Fibroblast of lung (primary cell): ENCODE results near the gene USP8. TPM values are rescaled to one million over a fixed set of nuclear protein-coding genes. Genes with fewer than 3 reads are reported as not detected.

Source experiments
- DNase-seq, 2 donors: peaks; one replicate each; pipeline versions ENCODE4 v3.0.0 to v3.0.0-alpha.2; 2010; ENCODE audit warnings: low read depth in 2 of 2
- H2AFZ ChIP-seq: 2 replicates; pipeline ENCODE4 v1.5.1; 2012; ENCODE audit warnings: low read length, control low read depth, inconsistent platforms
- H3K27ac ChIP-seq: 2 replicates; pipeline ENCODE4 v1.5.1; 2011; ENCODE audit warnings: low read length, control low read depth; ENCODE audit not compliant: insufficient read depth
- H3K27me3 ChIP-seq: 2 replicates; pipeline ENCODE4 v1.5.1; 2011; ENCODE audit warnings: mild to moderate bottlenecking, low read length; ENCODE audit not compliant: control insufficient read depth, insufficient read depth
- H3K36me3 ChIP-seq: 2 replicates; pipeline ENCODE4 v1.5.1; 2011; ENCODE audit warnings: low read length; ENCODE audit not compliant: control insufficient read depth, insufficient read depth
- H3K4me1 ChIP-seq: 2 replicates; pipeline ENCODE4 v1.5.1; 2011; ENCODE audit warnings: low read length; ENCODE audit not compliant: control insufficient read depth, insufficient read depth; ENCODE audit errors: extremely low read depth
- H3K4me2 ChIP-seq: 2 replicates; pipeline ENCODE4 v1.5.1; 2011; ENCODE audit warnings: low read length, control low read depth; ENCODE audit not compliant: insufficient read depth; ENCODE audit errors: extremely low read depth
- H3K4me3 ChIP-seq, 4 experiments: fragments of 200-600 bp in 1 of 4; sonication (generic) in 1 of 4; replicated peaks in 1 of 4; 2 replicates each; pipeline ENCODE4 v1.5.1; 2011 to 2016; ENCODE audit warnings: low read length in 4 of 4, low read depth in 3 of 4, mild to moderate bottlenecking in 3 of 4, control low read depth in 2 of 4, inconsistent platforms in 1 of 4, mixed read lengths in 1 of 4; ENCODE audit not compliant: insufficient read depth in 1 of 4; ENCODE audit errors: control extremely low read depth in 1 of 4
- H3K79me2 ChIP-seq: 2 replicates; pipeline ENCODE4 v1.5.1; 2012; ENCODE audit warnings: mild to moderate bottlenecking, low read length, inconsistent platforms; ENCODE audit not compliant: control insufficient read depth, insufficient read depth
- H3K9ac ChIP-seq: 2 replicates; pipeline ENCODE4 v1.5.1; 2011; ENCODE audit warnings: mild to moderate bottlenecking, low read length, control low read depth; ENCODE audit not compliant: insufficient read depth
- H3K9me3 ChIP-seq: 2 replicates; pipeline ENCODE4 v1.5.1; 2012; ENCODE audit warnings: low read depth, low read length; ENCODE audit not compliant: control insufficient read depth, insufficient read depth
- H4K20me1 ChIP-seq: 2 replicates; pipeline ENCODE4 v1.5.1; 2011; ENCODE audit warnings: low read length; ENCODE audit not compliant: control insufficient read depth, insufficient read depth; ENCODE audit errors: extremely low read depth
- CTCF ChIP-seq, 2 donors: IDR thresholded peaks in 1 of 2; conservative IDR thresholded peaks in 1 of 2; 1 replicate in 1 of 2; 2 replicates in 1 of 2; pipeline ENCODE4 v1.5.1; 2011 to 2012; ENCODE audit warnings: low read length in 2 of 2, control low read depth in 1 of 2, inconsistent platforms in 1 of 2, low read depth in 1 of 2, mild to moderate bottlenecking in 1 of 2
- EZH2 ChIP-seq: IDR thresholded peaks from 2 replicates; pipeline ENCODE4 v1.5.1; 2012; ENCODE audit warnings: low read length, control low read depth, mild to moderate bottlenecking; ENCODE audit errors: missing control alignments
- polyA plus RNA-seq, 2 donors: library from polyadenylated mRNA; depleted of rRNA in 1 of 2; stranded (reverse) in 1 of 2; unstranded in 1 of 2; fragments of >200 nt; gene quantifications; 2 replicates each; pipeline ENCODE4 v1.2.1, GENCODE V29; 2011 to 2012; ENCODE audit warnings: missing spikeins in 1 of 2
- total RNA-seq: library from RNA; depleted of rRNA; stranded (reverse); fragments of >200 nt; gene quantifications from 2 replicates; pipeline ENCODE4 v1.2.1, GENCODE V29; 2014

Gene USP8
- total and polyA plus RNA-seq, 2 donors (not counting 1 experiment from before 2014, with no cell fraction given), result 52.2 to 58.5 TPM

- no peak overlapping the region for H2AFZ ChIP-seq
- TF ChIP-seq EZH2 (no peak), CTCF (conservative IDR thresholded peaks at IDR 0.05 in 1 of 2, IDR thresholded peaks at IDR 0.05 in 1 of 2; ENCODE audit: low read depth in 1 of 2, low read length in 2 of 2) (no peak)
- H3K4me2 ChIP-seq, result no peak overlapping the region
- H3K27me3 ChIP-seq, result no peaks in the 10 kb centered on the region
- H3K27ac ChIP-seq, result no peak overlapping the region
- no peaks in the 10 kb centered on the region for H3K4me1 ChIP-seq
- no peaks in the 10 kb centered on the region for H3K79me2 ChIP-seq
- H3K9ac ChIP-seq, result no peak overlapping the region
- peaks cover 2% of the 10 kb centered on the region for H3K36me3 ChIP-seq
- DNase-seq, result peak; percentile 38 to 67
- no peak overlapping the region for H3K4me3 ChIP-seq
- no peaks in the 10 kb centered on the region for H3K9me3 ChIP-seq
- no peaks in the 10 kb centered on the region for H4K20me1 ChIP-seq
Observed at GRCh38 chr15:50463423-50464358, 39.5 kb downstream of the USP8 start.

- H3K4me2 ChIP-seq, result no peak overlapping the region
- no peaks in the 10 kb centered on the region for H3K9me3 ChIP-seq
- H3K79me2 ChIP-seq, result no peaks in the 10 kb centered on the region
- DNase-seq, result no peak
- no peak overlapping the region for H3K27ac ChIP-seq
- no peaks in the 10 kb centered on the region for H3K27me3 ChIP-seq
- TF ChIP-seq EZH2, result no peak
- TF ChIP-seq CTCF (conservative IDR thresholded peaks at IDR 0.05 in 1 of 2, IDR thresholded peaks at IDR 0.05 in 1 of 2; ENCODE audit: low read depth in 1 of 2, low read length in 2 of 2), result no peak
- H4K20me1 ChIP-seq, result no peaks in the 10 kb centered on the region
- H3K4me3 ChIP-seq, result no peak overlapping the region
- H2AFZ ChIP-seq, result no peak overlapping the region
- H3K4me1 ChIP-seq, result no peaks in the 10 kb centered on the region
- no peak overlapping the region for H3K9ac ChIP-seq
- H3K36me3 ChIP-seq, result no peaks in the 10 kb centered on the region
Observed at GRCh38 chr15:50471072-50471471, 46.9 kb downstream of the USP8 start.

- Histone ChIP-seq H3K4me3 (no peak overlapping the region), H3K9me3 (no peaks in the 10 kb centered on the region), H4K20me1 (no peaks in the 10 kb centered on the region), H3K27me3 (no peaks in the 10 kb centered on the region), H3K79me2 (no peaks in the 10 kb centered on the region), H2AFZ (no peak overlapping the region), H3K27ac (no peak overlapping the region), H3K4me1 (no peaks in the 10 kb centered on the region), H3K4me2 (no peak overlapping the region), H3K36me3 (peaks cover 5% of the 10 kb centered on the region), H3K9ac (no peak overlapping the region)
- no peak for TF ChIP-seq EZH2
- TF ChIP-seq CTCF (conservative IDR thresholded peaks at IDR 0.05 in 1 of 2, IDR thresholded peaks at IDR 0.05 in 1 of 2; ENCODE audit: low read depth in 1 of 2, low read length in 2 of 2), result no peak
- no peak for DNase-seq
Observed at GRCh38 chr15:50476143-50476542, 51.9 kb downstream of the USP8 start.
